H1 (cell line): ENCODE measurements around the gene GCGR. TPM values are rescaled to one million over a fixed set of nuclear protein-coding genes. Genes with fewer than 3 reads are reported as not detected.
A peak's percentile ranks its signal among the peaks of the same experiment; 100 is the strongest.

Experiments used
- CTCF ChIA-PET: fragments of 300-600 bp; sonication (Branson Sonifier 250); formaldehyde crosslinking; loops from one replicate; lab custom pipeline; 2021; ENCODE audit not compliant: partially characterized antibody; lab: Charles Lee
- POLR2A ChIA-PET: fragments of 300-600 bp; sonication (Branson Sonifier 250); formaldehyde crosslinking; loops from one replicate; lab custom pipeline; 2021; ENCODE audit warnings: inconsistent platforms; ENCODE audit not compliant: partially characterized antibody; lab: Charles Lee
- DNase-seq, 2 experiments: peaks; one replicate each; pipeline versions ENCODE4 v3.0.0 to v3.0.0-alpha.2; 2010 to 2022; ENCODE audit warnings: low spot score in 2 of 2, low read depth in 1 of 2, mixed read lengths in 1 of 2
- FAIRE-seq: peaks from 2 replicates; lab custom pipeline; 2011; peaks lifted over from hg19 to GRCh38; lab: Jason Lieb, UNC
- H2AFZ ChIP-seq: 2 replicates; pipeline ENCODE4 v1.8.1; 2012; ENCODE audit warnings: low read length, inconsistent platforms
- H2AK5ac ChIP-seq: 2 replicates; pipeline ENCODE4 v1.6.1; 2013; ENCODE audit warnings: low read depth, low read length
- H2BK120ac ChIP-seq: replicated peaks from 2 replicates; pipeline ENCODE3; 2013; ENCODE audit warnings: low read depth, low read length, inconsistent platforms
- H2BK12ac ChIP-seq: 2 replicates; pipeline ENCODE4 v1.6.1; 2013; ENCODE audit warnings: low read depth, low read length
- H2BK15ac ChIP-seq: 2 replicates; pipeline ENCODE4 v1.6.1; 2013; ENCODE audit warnings: low read length
- H2BK20ac ChIP-seq: 2 replicates; pipeline ENCODE4 v1.6.1; 2013; ENCODE audit warnings: low read length
- H2BK5ac ChIP-seq: 2 replicates; pipeline ENCODE4 v1.6.1; 2013; ENCODE audit warnings: low read depth, low read length
- H3K14ac ChIP-seq: 2 replicates; pipeline ENCODE4 v1.6.1; 2013; ENCODE audit warnings: inconsistent platforms; ENCODE audit not compliant: insufficient read length
- H3K18ac ChIP-seq: 2 replicates; pipeline ENCODE4 v1.6.1; 2013; ENCODE audit warnings: low read length; ENCODE audit errors: extremely low read depth
- H3K23ac ChIP-seq: 2 replicates; pipeline ENCODE4 v1.6.1; 2013; ENCODE audit warnings: inconsistent platforms; ENCODE audit not compliant: insufficient read length
- H3K23me2 ChIP-seq: 2 replicates; pipeline ENCODE4 v1.6.1; 2013; ENCODE audit warnings: low read depth, low read length
- H3K27ac ChIP-seq: 2 replicates; pipeline ENCODE4 v1.6.1; 2011; ENCODE audit warnings: low read depth, low read length, inconsistent platforms
- H3K27me3 ChIP-seq, 4 experiments: replicated peaks in 1 of 4; 1 replicate in 1 of 4; 2 replicates in 3 of 4; pipeline versions ENCODE4 v1.6.1 to v1.8.1; 2011 to 2013; ENCODE audit warnings: low read length in 3 of 4, mild to moderate bottlenecking in 3 of 4, inconsistent platforms in 2 of 4, mixed read lengths in 2 of 4, moderate library complexity in 1 of 4; ENCODE audit not compliant: control insufficient read depth in 3 of 4, insufficient read depth in 3 of 4; ENCODE audit errors: extremely low read depth in 1 of 4
- H3K36me3 ChIP-seq, 4 experiments: 2 replicates each; pipeline versions ENCODE4 v1.6.1 to v1.8.1; 2011 to 2013; ENCODE audit warnings: mild to moderate bottlenecking in 4 of 4, low read length in 3 of 4, moderate library complexity in 2 of 4, control low read depth in 1 of 4, inconsistent platforms in 1 of 4; ENCODE audit not compliant: insufficient read depth in 4 of 4, control insufficient read depth in 2 of 4
- H3K4ac ChIP-seq: replicated peaks from 2 replicates; pipeline ENCODE3; 2013; ENCODE audit warnings: low read length, low read depth, mixed read lengths, inconsistent platforms; ENCODE audit not compliant: insufficient read length
- H3K4me1 ChIP-seq, 4 experiments: replicated peaks in 1 of 4; 1 replicate in 1 of 4; 2 replicates in 3 of 4; pipeline versions ENCODE4 v1.6.1 to v1.8.1; 2011 to 2013; ENCODE audit warnings: low read length in 3 of 4, inconsistent platforms in 2 of 4, mixed read lengths in 1 of 4; ENCODE audit not compliant: insufficient read depth in 4 of 4, control insufficient read depth in 3 of 4
- H3K4me2 ChIP-seq, 2 experiments: 2 replicates each; pipeline versions ENCODE4 v1.6.1 to v1.8.1; 2011 to 2013; ENCODE audit warnings: low read depth in 2 of 2, low read length in 2 of 2, control low read depth in 1 of 2, inconsistent platforms in 1 of 2, mild to moderate bottlenecking in 1 of 2; ENCODE audit not compliant: insufficient read depth in 1 of 2
- H3K4me3 ChIP-seq, 4 experiments: fragments of 200-600, 300-600 bp in 1 of 4; sonication (generic), shearing (Covaris generic), sonication (Bioruptor Twin) in 1 of 4; 2 replicates each; pipeline versions ENCODE4 v1.5.1 to v1.8.1; 2011 to 2016; ENCODE audit warnings: low read length in 4 of 4, low read depth in 3 of 4, control low read depth in 2 of 4, inconsistent platforms in 2 of 4, mild to moderate bottlenecking in 2 of 4, mixed read lengths in 1 of 4, moderate library complexity in 1 of 4; ENCODE audit not compliant: insufficient read depth in 2 of 4; ENCODE audit errors: extremely low read depth in 1 of 4
- H3K56ac ChIP-seq: replicated peaks from 2 replicates; pipeline ENCODE3; 2013; ENCODE audit warnings: low read depth, mild to moderate bottlenecking, mixed read lengths, low read length, inconsistent platforms; ENCODE audit not compliant: insufficient read length
- H3K79me1 ChIP-seq: 2 replicates; pipeline ENCODE4 v1.6.1; 2013; ENCODE audit warnings: low read depth, low read length, control low read depth
- H3K79me2 ChIP-seq, 2 experiments: 2 replicates each; pipeline versions ENCODE4 v1.6.1 to v1.8.1; 2012 to 2013; ENCODE audit warnings: low read length in 2 of 2, mild to moderate bottlenecking in 2 of 2, inconsistent platforms in 1 of 2; ENCODE audit not compliant: insufficient read depth in 2 of 2, control insufficient read depth in 1 of 2
- H3K9ac ChIP-seq, 4 experiments: replicated peaks in 1 of 4; 1 replicate in 1 of 4; 2 replicates in 3 of 4; pipeline versions ENCODE4 v1.6.1 to v1.8.1; 2011 to 2013; ENCODE audit warnings: low read depth in 3 of 4, low read length in 3 of 4, control low read depth in 2 of 4, mild to moderate bottlenecking in 2 of 4, moderate library complexity in 2 of 4, inconsistent platforms in 1 of 4; ENCODE audit errors: extremely low read depth in 1 of 4
- H3K9me3 ChIP-seq, 2 experiments: 2 replicates each; pipeline versions ENCODE4 v1.6.1 to v1.8.1; 2012 to 2013; ENCODE audit warnings: mild to moderate bottlenecking in 2 of 2, moderate library complexity in 2 of 2, control low read depth in 1 of 2, inconsistent platforms in 1 of 2, low read depth in 1 of 2, low read length in 1 of 2, mixed read lengths in 1 of 2; ENCODE audit not compliant: insufficient read depth in 2 of 2
- H4K20me1 ChIP-seq, 2 experiments: replicated peaks in 1 of 2; 2 replicates each; pipeline versions ENCODE3 to v1.8.1; 2011 to 2013; ENCODE audit warnings: inconsistent platforms in 2 of 2, low read length in 2 of 2, mild to moderate bottlenecking in 1 of 2; ENCODE audit not compliant: insufficient read depth in 2 of 2, control insufficient read depth in 1 of 2
- H4K5ac ChIP-seq: 2 replicates; pipeline ENCODE4 v1.6.1; 2013; ENCODE audit warnings: low read length, low read depth, mixed read lengths, inconsistent platforms; ENCODE audit not compliant: insufficient read length
- H4K8ac ChIP-seq: 2 replicates; pipeline ENCODE4 v1.8.0; 2013; ENCODE audit warnings: mild to moderate bottlenecking, moderate library complexity, low read length, inconsistent platforms; ENCODE audit not compliant: insufficient read depth; ENCODE audit errors: extremely low read depth
- H4K91ac ChIP-seq: replicated peaks from 2 replicates; pipeline ENCODE3; 2013; ENCODE audit warnings: low read length, mixed read lengths, inconsistent platforms; ENCODE audit not compliant: insufficient read length
- CHD1 ChIP-seq: IDR thresholded peaks from 2 replicates; pipeline ENCODE4 v1.6.1; 2012; ENCODE audit warnings: low read depth, low read length, improper control_type of control experiment
- HDAC2 ChIP-seq, 2 experiments: fragments of 300-600 bp in 1 of 2; sonication (generic) in 1 of 2; IDR thresholded peaks; 2 replicates each; pipeline ENCODE4 v1.6.1; 2011 to 2012; ENCODE audit warnings: low read depth in 2 of 2, low read length in 2 of 2, mild to moderate bottlenecking in 2 of 2, moderate library complexity in 2 of 2, borderline replicate concordance in 1 of 2, inconsistent platforms in 1 of 2
- SIRT6 ChIP-seq: IDR thresholded peaks from one replicate; pipeline ENCODE4 v1.7.1; 2012; ENCODE audit warnings: low read length, inconsistent platforms
- WGBS, 2 experiments: shearing (Covaris generic) in 1 of 2; methylation state at CpG; one replicate each; pipeline versions ENCODE4 v1.1.6 to v1.1.7; 2013 to 2015; ENCODE audit warnings: low lambda C conversion rate in 2 of 2, mixed read lengths in 2 of 2, inconsistent platforms in 1 of 2, low coverage in 1 of 2, missing lambda C conversion rate in 1 of 2; ENCODE audit not compliant: insufficient replicate concordance in 2 of 2, insufficient coverage in 1 of 2, insufficient read length in 1 of 2; ENCODE audit errors: extremely low coverage in 1 of 2, missing lambda C conversion rate in 1 of 2; 5-methylcytosine and 5-hydroxymethylcytosine counted together
- polyA plus RNA-seq, 7 experiments: library from polyadenylated mRNA; depleted of rRNA in 3 of 7; stranded (reverse) in 5 of 7; unstranded in 2 of 7; fragments of >200 nt in 5 of 7; fragments of 200-250 nt in 2 of 7; gene quantifications; 1 replicate in 5 of 7; 2 replicates in 1 of 7; 4 replicates in 1 of 7; pipeline versions ENCODE4 v1.2.1 to v1.2.3, GENCODE V29; 2011 to 2013; ENCODE audit warnings: missing spikeins in 2 of 7, mixed read lengths in 2 of 7
- total RNA-seq: library from RNA; stranded (reverse); fragmentation: NEBNext Ultra II Directional; extraction: Animal tissue kit (Norgen Biotek cat#: 25700); gene quantifications from 2 replicates; pipeline ENCODE4 v1.2.1, GENCODE V29; 2021

Gene GCGR
- total and polyA plus RNA-seq, 2 of the 8 experiments (the other 6 are each of a cell fraction or from before 2014, with no cell fraction given): 0.44 to 0.56 TPM

- TF ChIP-seq SIRT6 (no peak), HDAC2 (IDR thresholded peaks at IDR 0.05; ENCODE audit: borderline replicate concordance in 1 of 2, low read depth in 2 of 2, low read length in 2 of 2) (no peak), CHD1 (no peak)
- H2AFZ ChIP-seq: no peak overlapping the region
- H3K9ac ChIP-seq: no peak overlapping the region; a peak in 1 of 7 replicates
- H3K14ac ChIP-seq: no peak overlapping the region
- no peak overlapping the region for H4K8ac ChIP-seq
- no peak for DNase-seq
- no peak overlapping the region for H2BK15ac ChIP-seq
- no peak overlapping the region for H3K18ac ChIP-seq
- H3K23me2 ChIP-seq: 0 out of 2 replicates have a peak, but pooled peaks cover under 1% of the 10 kb centered on the region
- H3K23ac ChIP-seq: no peak overlapping the region
- no peak overlapping the region for H3K27ac ChIP-seq
- no peak overlapping the region for H3K4me3 ChIP-seq
- peaks cover 3% of the 10 kb centered on the region; the same call in 1 of the 2 replicates for H3K79me1 ChIP-seq
- H3K4ac ChIP-seq: no peak overlapping the region
- H2BK5ac ChIP-seq: 0 out of 2 replicates have a peak overlapping the region, but pooled peaks have one; percentile 35
- no peak overlapping the region for H3K56ac ChIP-seq
- ChIA-PET POLR2A (interaction anchor here (0.8 to 1.7 kb wide), 5 partner anchors 11 to 33 kb away, joined by 3 to 6 read pairs (median 3); no protein-coding TSS in a partner anchor), CTCF (interaction anchor here (0.6 to 2.4 kb wide), 3 partner anchors 30 to 475 kb away, joined by 3 to 11 read pairs (median 3); no protein-coding TSS in a partner anchor)
- no peak overlapping the region for H4K91ac ChIP-seq
- H2AK5ac ChIP-seq: no peak overlapping the region
- no peak for FAIRE-seq
- peaks cover 0 to 8% (median 4%) of the 10 kb centered on the region in 4 experiments; a peak in 5 of 7 replicates for H3K4me1 ChIP-seq
- H2BK12ac ChIP-seq: no peak overlapping the region
- no peaks in the 10 kb centered on the region for H3K27me3 ChIP-seq
- H3K36me3 ChIP-seq: peaks cover 0 to 10% (median 6%) of the 10 kb centered on the region in 4 experiments; a peak in 4 of 8 replicates
- no peak overlapping the region for H2BK120ac ChIP-seq
- no peak overlapping the region for H2BK20ac ChIP-seq
- H3K4me2 ChIP-seq: no peak overlapping the region
- H3K79me2 ChIP-seq: peaks cover 0 to 4% of the 10 kb centered on the region in 2 experiments; a peak in 1 of 4 replicates
- WGBS, 2 experiments: 85% methylated on average over 15 of the region's 17 CpGs; no CpG with 5 or more reads in 1 of the 2 experiments
- H3K9me3 ChIP-seq: no peaks in the 10 kb centered on the region
- H4K20me1 ChIP-seq: no peaks in the 10 kb centered on the region
- H4K5ac ChIP-seq: no peak overlapping the region
Measured at GRCh38 chr17:81838753-81839255, 34.9 kb downstream of the GCGR start.
